IMR-90 (cell line): ENCODE results near the gene HADHB. TPM values are rescaled to one million over a fixed set of nuclear protein-coding genes. Genes with fewer than 3 reads are reported as not detected.

Source experiments
- ATAC-seq: fragments of 200-7000 bp; cut with Tn5 transposase; 2 replicates; pipeline ENCODE4 v1.9.1; 2020; ENCODE audit warnings: low read depth, mild to moderate bottlenecking, moderate library complexity
- BruUV-seq: library from RNA; stranded (reverse); fragments of 400-500 nt; replicated peaks from 2 replicates; lab custom pipeline; 2021; lab: Mats Ljungman, UMichigan
- CTCF ChIA-PET: fragments of 300-600 bp; formaldehyde crosslinking; extraction: SDS; loops from one replicate; lab custom pipeline; 2021; ENCODE audit warnings: antibody characterized with exemption; lab: Yijun Ruan, JAX
- POLR2A ChIA-PET: fragments of 300-600 bp; sonication (Branson Sonifier 250); formaldehyde crosslinking; loops from one replicate; lab custom pipeline; 2022; ENCODE audit warnings: antibody characterized with exemption; ENCODE audit not compliant: unreplicated experiment; lab: Charles Lee
- DNase-seq: peaks from one replicate; pipeline ENCODE4 v3.0.0; 2013
- H2AFZ ChIP-seq: replicated peaks from 2 replicates; pipeline ENCODE3; 2013; ENCODE audit warnings: low read length, mild to moderate bottlenecking; ENCODE audit not compliant: poor library complexity
- H2AK5ac ChIP-seq: 2 replicates; pipeline ENCODE4 v1.6.1; 2013; ENCODE audit warnings: low read depth, low read length, inconsistent platforms
- H2AK9ac ChIP-seq: replicated peaks from 2 replicates; pipeline ENCODE3; 2013; ENCODE audit warnings: mild to moderate bottlenecking, low read depth, low read length, moderate library complexity; ENCODE audit not compliant: poor library complexity
- H2BK120ac ChIP-seq: 2 replicates; pipeline ENCODE4 v1.6.1; 2013; ENCODE audit warnings: low read depth, low read length, inconsistent platforms
- H2BK15ac ChIP-seq: 3 replicates; pipeline ENCODE4 v1.6.1; 2013; ENCODE audit warnings: low read depth, low read length, inconsistent platforms
- H2BK20ac ChIP-seq: 2 replicates; pipeline ENCODE4 v1.6.1; 2013; ENCODE audit warnings: low read depth, mild to moderate bottlenecking, inconsistent platforms, low read length, moderate library complexity
- H2BK5ac ChIP-seq: 2 replicates; pipeline ENCODE4 v1.6.1; 2013; ENCODE audit warnings: mild to moderate bottlenecking, low read depth, low read length, inconsistent platforms; ENCODE audit not compliant: poor library complexity, severe bottlenecking
- H3K14ac ChIP-seq: replicated peaks from 2 replicates; pipeline ENCODE4 v1.6.1; 2013; ENCODE audit warnings: low read depth, low read length, inconsistent platforms
- H3K18ac ChIP-seq: 2 replicates; pipeline ENCODE4 v1.6.1; 2013; ENCODE audit warnings: low read depth, low read length, control low read depth
- H3K23ac ChIP-seq: 2 replicates; pipeline ENCODE4 v1.6.1; 2013; ENCODE audit warnings: low read depth, low read length, inconsistent platforms
- H3K27ac ChIP-seq: 2 replicates; pipeline ENCODE4 v1.5.1; 2013; ENCODE audit warnings: mild to moderate bottlenecking, control low read depth, low read length; ENCODE audit not compliant: insufficient read depth
- H3K27me3 ChIP-seq: 2 replicates; pipeline ENCODE4 v1.6.1; 2013; ENCODE audit warnings: low read length; ENCODE audit not compliant: control insufficient read depth, insufficient read depth
- H3K36me3 ChIP-seq: 2 replicates; pipeline ENCODE4 v1.6.1; 2013; ENCODE audit warnings: low read length, mixed read lengths; ENCODE audit not compliant: control insufficient read depth, insufficient read depth
- H3K4ac ChIP-seq: 2 replicates; pipeline ENCODE4 v1.6.1; 2013; ENCODE audit warnings: low read depth, low read length, inconsistent platforms
- H3K4me1 ChIP-seq: 2 replicates; pipeline ENCODE4 v1.6.1; 2013; ENCODE audit warnings: low read length, mixed read lengths; ENCODE audit not compliant: control insufficient read depth, insufficient read depth
- H3K4me2 ChIP-seq: 2 replicates; pipeline ENCODE4 v1.6.1; 2013; ENCODE audit warnings: low read depth, mild to moderate bottlenecking, control low read depth, low read length, moderate library complexity
- H3K4me3 ChIP-seq: 2 replicates; pipeline ENCODE4 v1.5.1; 2013; ENCODE audit warnings: low read depth, mild to moderate bottlenecking, control low read depth, low read length, moderate library complexity; ENCODE audit not compliant: insufficient read depth
- H3K56ac ChIP-seq: 2 replicates; pipeline ENCODE4 v1.6.1; 2013; ENCODE audit warnings: low read length, inconsistent platforms; ENCODE audit not compliant: insufficient read depth; ENCODE audit errors: extremely low read depth
- H3K79me1 ChIP-seq, 2 experiments: 2 replicates each; pipeline ENCODE4 v1.6.1; 2013; ENCODE audit warnings: low read length in 2 of 2, inconsistent platforms in 1 of 2, low read depth in 1 of 2
- H3K9ac ChIP-seq: 2 replicates; pipeline ENCODE4 v1.6.1; 2013; ENCODE audit warnings: low read depth, low read length, control low read depth
- H3K9me1 ChIP-seq: 2 replicates; pipeline ENCODE4 v1.6.1; 2013; ENCODE audit warnings: low read length, inconsistent platforms; ENCODE audit not compliant: insufficient read depth
- H3K9me3 ChIP-seq: 2 replicates; pipeline ENCODE4 v1.6.1; 2013; ENCODE audit warnings: low read length; ENCODE audit not compliant: control insufficient read depth, insufficient read depth
- H4K20me1 ChIP-seq: 2 replicates; pipeline ENCODE4 v1.6.1; 2013; ENCODE audit warnings: low read length, inconsistent platforms; ENCODE audit not compliant: insufficient read depth
- H4K5ac ChIP-seq: 2 replicates; pipeline ENCODE4 v1.6.1; 2013; ENCODE audit warnings: mild to moderate bottlenecking, low read depth, low read length, control low read depth
- H4K8ac ChIP-seq, 2 experiments: 2 replicates each; pipeline ENCODE4 v1.6.1; 2013; ENCODE audit warnings: low read depth in 2 of 2, low read length in 2 of 2, control low read depth in 1 of 2, inconsistent platforms in 1 of 2
- H4K91ac ChIP-seq: 2 replicates; pipeline ENCODE4 v1.6.1; 2013; ENCODE audit warnings: low read depth, low read length, inconsistent platforms; ENCODE audit not compliant: insufficient read depth
- BHLHE40 ChIP-seq: fragments of 150-350 bp; IDR thresholded peaks from 2 replicates; pipeline ENCODE4 v1.6.1; 2016; ENCODE audit warnings: mild to moderate bottlenecking, low read depth, low read length
- CEBPB ChIP-seq: IDR thresholded peaks from 2 replicates; pipeline ENCODE4 v1.6.1; 2012; ENCODE audit warnings: low read depth, low read length, improper control_type of control experiment
- MAFK ChIP-seq: IDR thresholded peaks from 2 replicates; pipeline ENCODE4 v1.6.1; 2012; ENCODE audit warnings: low read depth, low read length, improper control_type of control experiment
- MAZ ChIP-seq: IDR thresholded peaks from 2 replicates; pipeline ENCODE4 v1.6.1; 2012; ENCODE audit warnings: low read depth, mild to moderate bottlenecking, low read length, improper control_type of control experiment, moderate library complexity, borderline replicate concordance
- WGBS, 2 experiments: methylation state at CpG; one replicate each; pipeline versions ENCODE4 v1.1.5 to v1.1.7; 2013; ENCODE audit warnings: missing lambda C conversion rate in 2 of 2; ENCODE audit not compliant: insufficient read length in 1 of 2; ENCODE audit errors: extremely low coverage in 2 of 2; 5-methylcytosine and 5-hydroxymethylcytosine counted together
- dilution Hi-C: fragments of 300-500 bp; cut with HindIII; formaldehyde crosslinking; loops from one replicate; pipeline ENCODE4 v1.14.3; 2018; ENCODE audit warnings: low sequenced_read_pairs; ENCODE audit not compliant: unreplicated experiment
- in situ Hi-C: fragments of 300-500 bp; cut with MboI; formaldehyde crosslinking; loops from 3 replicates; pipeline ENCODE4 v1.14.3; 2019; ENCODE audit warnings: low sequenced_read_pairs, inconsistent platforms, mixed read lengths
- intact Hi-C: fragments of 100-400 bp; cut with micrococcal nuclease; formaldehyde crosslinking; loops from 2 replicates; pipeline ENCODE4 v1.10.0; 2022
- polyA plus RNA-seq, 3 experiments: library from polyadenylated mRNA; depleted of rRNA; stranded (reverse); fragments of >200 nt; gene quantifications; 2 replicates each; pipeline ENCODE4 v1.2.3, GENCODE V29; 2012; ENCODE audit warnings: low replicate concordance in 1 of 3
- total RNA-seq: library from RNA; depleted of rRNA; stranded (reverse); fragments of >200 nt; gene quantifications from 2 replicates; pipeline ENCODE4 v1.2.3, GENCODE V29; 2012
- TF ChIP-seq, protein P1 (sequence below): conservative IDR thresholded peaks from 2 replicates; pipeline ENCODE4 v1.5.1; 2012; ENCODE audit warnings: mild to moderate bottlenecking, low read depth, low read length, improper control_type of control experiment
- TF ChIP-seq, protein P2 (sequence below): fragments of 150-350 bp; IDR thresholded peaks from 2 replicates; pipeline ENCODE4 v1.6.1; 2016; ENCODE audit warnings: low read depth, mild to moderate bottlenecking, low read length, moderate library complexity, borderline replicate concordance

The HADHB gene
- total and polyA plus RNA-seq, 2 of the 4 experiments (the other 2 are of a cell fraction), result 67.9 to 79.8 TPM

DNA sequence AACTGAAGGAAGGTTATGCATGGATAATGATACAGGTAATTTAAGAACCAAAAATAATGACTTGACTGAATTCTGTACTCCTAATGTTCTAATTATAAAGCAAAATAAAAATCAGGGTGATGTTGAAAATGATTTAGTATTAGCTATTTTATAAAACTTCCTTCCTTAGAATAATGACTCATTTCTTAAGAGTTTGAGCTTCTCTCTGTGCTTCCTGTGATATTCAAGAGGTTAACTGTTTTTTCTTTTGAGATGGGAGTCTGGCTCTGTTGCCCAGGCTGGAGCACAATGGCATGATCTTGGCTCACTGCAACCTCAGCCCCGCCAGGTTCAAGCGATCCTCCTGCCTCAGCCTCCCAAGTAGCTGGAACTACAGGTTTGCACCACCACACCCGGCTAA is 15.1 kb upstream of the HADHB start:
- Histone ChIP-seq H3K9me3 (no peaks in the 10 kb centered on the region), H2BK5ac (no peak overlapping the region), H2BK120ac (no peak overlapping the region), H3K4me2 (no peak overlapping the region), H3K27me3 (no peaks in the 10 kb centered on the region), H3K14ac (no peak overlapping the region), H3K79me1 (peaks cover 0 to 3% of the 10 kb centered on the region in 2 experiments; a peak in 2 of 4 replicates), H3K56ac (no peak overlapping the region), H4K20me1 (no peaks in the 10 kb centered on the region), H3K27ac (no peak overlapping the region), H2BK20ac (no peak overlapping the region), H3K23ac (no peak overlapping the region), H3K36me3 (peaks cover 38% of the 10 kb centered on the region), H2BK15ac (no peak overlapping the region), H3K9ac (no peak overlapping the region), H3K18ac (no peak overlapping the region), H3K4me3 (no peak overlapping the region), H2AFZ (no peak overlapping the region), H4K91ac (no peak overlapping the region), H3K4ac (no peak overlapping the region), H2AK5ac (no peak overlapping the region), H2AK9ac (no peak overlapping the region), H4K8ac (no peak overlapping the region), H3K4me1 (no peaks in the 10 kb centered on the region), H4K5ac (no peak overlapping the region), H3K9me1 (no peaks in the 10 kb centered on the region)
- 85% methylated on average over 2 of the region's 3 CpGs; no CpG with 5 or more reads in 1 of the 2 experiments for WGBS, 2 experiments
- ATAC-seq, result no peak
- BruUV-seq, result no TSS peak
- CTCF ChIA-PET, result interaction anchor here (1.3 kb wide), 1 partner anchor 101 kb away, joined by 3 read pairs; no protein-coding TSS in a partner anchor
- dilution Hi-C loops (no loop called here), intact Hi-C loops (no loop called here), in situ Hi-C loops (no loop called here)
- DNase-seq, result no peak
- TF ChIP-seq BHLHE40 (no peak), MAFK (no peak), MAZ (no peak), CEBPB (no peak)
- TF ChIP-seq, protein P1, sequence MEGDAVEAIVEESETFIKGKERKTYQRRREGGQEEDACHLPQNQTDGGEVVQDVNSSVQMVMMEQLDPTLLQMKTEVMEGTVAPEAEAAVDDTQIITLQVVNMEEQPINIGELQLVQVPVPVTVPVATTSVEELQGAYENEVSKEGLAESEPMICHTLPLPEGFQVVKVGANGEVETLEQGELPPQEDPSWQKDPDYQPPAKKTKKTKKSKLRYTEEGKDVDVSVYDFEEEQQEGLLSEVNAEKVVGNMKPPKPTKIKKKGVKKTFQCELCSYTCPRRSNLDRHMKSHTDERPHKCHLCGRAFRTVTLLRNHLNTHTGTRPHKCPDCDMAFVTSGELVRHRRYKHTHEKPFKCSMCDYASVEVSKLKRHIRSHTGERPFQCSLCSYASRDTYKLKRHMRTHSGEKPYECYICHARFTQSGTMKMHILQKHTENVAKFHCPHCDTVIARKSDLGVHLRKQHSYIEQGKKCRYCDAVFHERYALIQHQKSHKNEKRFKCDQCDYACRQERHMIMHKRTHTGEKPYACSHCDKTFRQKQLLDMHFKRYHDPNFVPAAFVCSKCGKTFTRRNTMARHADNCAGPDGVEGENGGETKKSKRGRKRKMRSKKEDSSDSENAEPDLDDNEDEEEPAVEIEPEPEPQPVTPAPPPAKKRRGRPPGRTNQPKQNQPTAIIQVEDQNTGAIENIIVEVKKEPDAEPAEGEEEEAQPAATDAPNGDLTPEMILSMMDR, result no peak
- TF ChIP-seq, protein P2, sequence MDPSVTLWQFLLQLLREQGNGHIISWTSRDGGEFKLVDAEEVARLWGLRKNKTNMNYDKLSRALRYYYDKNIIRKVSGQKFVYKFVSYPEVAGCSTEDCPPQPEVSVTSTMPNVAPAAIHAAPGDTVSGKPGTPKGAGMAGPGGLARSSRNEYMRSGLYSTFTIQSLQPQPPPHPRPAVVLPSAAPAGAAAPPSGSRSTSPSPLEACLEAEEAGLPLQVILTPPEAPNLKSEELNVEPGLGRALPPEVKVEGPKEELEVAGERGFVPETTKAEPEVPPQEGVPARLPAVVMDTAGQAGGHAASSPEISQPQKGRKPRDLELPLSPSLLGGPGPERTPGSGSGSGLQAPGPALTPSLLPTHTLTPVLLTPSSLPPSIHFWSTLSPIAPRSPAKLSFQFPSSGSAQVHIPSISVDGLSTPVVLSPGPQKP, result no peak
- POLR2A ChIA-PET, result interaction anchor here (0.6 kb wide), 1 partner anchor 471 kb away, joined by 3 read pairs; no protein-coding TSS in a partner anchor
